Type B pancreatic cell (in vitro differentiated cells): Measurements from ENCODE around the gene BLID. TPM values are rescaled to one million over a fixed set of nuclear protein-coding genes. Genes with fewer than 3 reads are reported as not detected.

Experiments
- DNase-seq: peaks from one replicate; pipeline ENCODE4 v3.0.0; 2021; ENCODE audit warnings: mixed read lengths; ENCODE audit not compliant: unreplicated experiment; ENCODE audit errors: extremely low spot score
- H3K27ac Mint-ChIP-seq: 2 replicates; pipeline ENCODE4 v1.8.0; 2021; ENCODE audit warnings: mild to moderate bottlenecking, mixed read lengths
- H3K27me3 Mint-ChIP-seq: 2 replicates; pipeline ENCODE4 v1.8.0; 2021; ENCODE audit warnings: mixed read lengths
- H3K36me3 Mint-ChIP-seq: 2 replicates; pipeline ENCODE4 v1.8.0; 2021; ENCODE audit warnings: mixed read lengths
- H3K4me1 Mint-ChIP-seq: one replicate; pipeline ENCODE4 v1.8.0; 2021; ENCODE audit warnings: mixed read lengths; ENCODE audit not compliant: unreplicated experiment
- H3K4me3 Mint-ChIP-seq: 2 replicates; pipeline ENCODE4 v1.8.0; 2021; ENCODE audit warnings: mild to moderate bottlenecking, mixed read lengths
- H3K9me3 Mint-ChIP-seq: 2 replicates; pipeline ENCODE4 v1.8.0; 2021; ENCODE audit warnings: mixed read lengths
- CTCF ChIP-seq: fragments of 200-600 bp; sonication (generic); conservative IDR thresholded peaks from 2 replicates; pipeline ENCODE4 v1.5.0; 2021; ENCODE audit warnings: antibody characterized with exemption, mild to moderate bottlenecking
- total RNA-seq: library from RNA; stranded (reverse); gene quantifications from 2 replicates; pipeline ENCODE4 v1.2.1, GENCODE V29; 2021; ENCODE audit warnings: low replicate concordance

BLID gene
- total RNA-seq, 1 donor from 2014 or later: 0.48 TPM

- H3K27ac Mint-ChIP-seq: no peak overlapping the region
- H3K36me3 Mint-ChIP-seq: peaks cover 4% of the 10 kb centered on the region
- H3K27me3 Mint-ChIP-seq: peaks cover 4% of the 10 kb centered on the region
- TF ChIP-seq CTCF: no peak
- DNase-seq: no peak
- H3K4me1 Mint-ChIP-seq: peaks cover 14% of the 10 kb centered on the region
- H3K9me3 Mint-ChIP-seq: peaks cover 3% of the 10 kb centered on the region
- H3K4me3 Mint-ChIP-seq: no peak overlapping the region
Observed at GRCh38 chr11:122146475-122146874, 30.5 kb upstream of the BLID start.

- Mint-ChIP-seq H3K27ac (no peak overlapping the region), H3K4me3 (no peak overlapping the region), H3K9me3 (peaks cover 3% of the 10 kb centered on the region), H3K27me3 (peaks cover 7% of the 10 kb centered on the region), H3K4me1 (peaks cover 17% of the 10 kb centered on the region), H3K36me3 (peaks cover 4% of the 10 kb centered on the region)
- no peak for DNase-seq
- no peak for TF ChIP-seq CTCF
Observed at GRCh38 chr11:122145715-122146274, 29.8 kb upstream of the BLID start.

GRCh38 chr11:122144752-122145151, 28.7 kb upstream of the BLID start:
- Mint-ChIP-seq H3K27ac (no peak overlapping the region), H3K4me1 (peaks cover 17% of the 10 kb centered on the region), H3K4me3 (no peak overlapping the region), H3K27me3 (peaks cover 7% of the 10 kb centered on the region), H3K9me3 (peaks cover 3% of the 10 kb centered on the region), H3K36me3 (peaks cover 4% of the 10 kb centered on the region)
- no peak for DNase-seq
- no peak for TF ChIP-seq CTCF

GRCh38 chr11:122141725-122142124, 25.7 kb upstream of the BLID start:
- Mint-ChIP-seq H3K27me3 (peaks cover 7% of the 10 kb centered on the region), H3K9me3 (peaks cover 3% of the 10 kb centered on the region), H3K36me3 (peaks cover 4% of the 10 kb centered on the region), H3K4me1 (peaks cover 20% of the 10 kb centered on the region), H3K27ac (no peak overlapping the region), H3K4me3 (peak overlapping the region; percentile 34)
- no peak for TF ChIP-seq CTCF
- no peak for DNase-seq

GRCh38 chr11:122140500-122140899, 24.5 kb upstream of the BLID start:
- no peak for TF ChIP-seq CTCF
- DNase-seq: no peak
- Mint-ChIP-seq H3K4me3 (no peak overlapping the region), H3K27me3 (peaks cover 7% of the 10 kb centered on the region), H3K27ac (no peak overlapping the region), H3K36me3 (peaks cover 4% of the 10 kb centered on the region), H3K9me3 (no peaks in the 10 kb centered on the region), H3K4me1 (peaks cover 20% of the 10 kb centered on the region)

- DNase-seq: no peak
- Mint-ChIP-seq H3K27ac (no peak overlapping the region), H3K4me3 (no peak overlapping the region), H3K36me3 (peaks cover 4% of the 10 kb centered on the region), H3K27me3 (peaks cover 7% of the 10 kb centered on the region), H3K9me3 (no peaks in the 10 kb centered on the region), H3K4me1 (peaks cover 20% of the 10 kb centered on the region)
- no peak for TF ChIP-seq CTCF
Observed at GRCh38 chr11:122139595-122139866, 23.5 kb upstream of the BLID start.
